ENCODE measurements around the gene HPCAL1.

The HPCAL1 gene

DNA sequence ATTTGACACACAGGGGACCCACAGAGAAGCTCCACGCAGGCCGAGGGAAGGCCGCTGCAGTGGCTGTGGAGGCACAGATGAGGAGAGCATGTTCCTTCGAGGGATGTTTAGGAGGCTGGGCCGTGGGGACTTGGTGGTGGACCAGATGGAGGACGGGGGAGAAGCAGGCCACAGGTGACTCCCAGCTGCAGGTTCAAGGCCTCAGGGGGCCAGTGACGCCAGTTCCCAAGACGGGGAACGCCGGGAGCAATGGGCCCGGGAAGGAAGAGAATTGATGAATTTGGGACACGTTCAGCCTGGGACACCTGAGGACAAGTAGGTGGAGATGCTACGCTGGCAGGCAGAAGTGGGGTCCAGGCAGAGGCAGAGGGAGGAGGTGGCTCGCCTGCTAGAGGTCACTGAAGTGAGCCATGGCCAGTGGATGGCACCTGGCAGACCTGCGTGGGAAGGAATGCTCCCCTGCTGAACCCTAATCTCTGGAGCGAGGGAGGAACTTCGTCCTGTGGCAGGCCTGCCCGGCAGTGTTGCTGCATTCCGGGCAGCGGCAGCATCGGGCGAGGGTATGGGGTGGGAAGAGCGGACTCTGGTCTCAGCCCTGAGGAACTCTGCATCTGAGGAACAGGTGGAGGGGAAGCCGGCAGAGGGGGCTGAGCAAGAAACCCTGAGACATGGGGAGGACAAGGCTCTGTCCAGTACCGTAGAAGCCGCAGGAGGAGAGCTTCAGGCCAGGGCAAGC, 25.2 kb upstream of the HPCAL1 start:
- H3K9me3 ChIP-seq (ENCODE audit: severe bottlenecking), result no peaks in the 10 kb centered on the region
- H3K4me3 ChIP-seq (ENCODE audit: severe bottlenecking), result no peak overlapping the region
- H3K27me3 ChIP-seq (ENCODE audit: insufficient read depth, poor library complexity, severe bottlenecking), result no peaks in the 10 kb centered on the region
- no peaks in the 10 kb centered on the region for H3K36me3 ChIP-seq (ENCODE audit: low read depth)
- no peak for DNase-seq (ENCODE audit: low spot score)
- ATAC-seq (ENCODE audit: low read depth), result no peak
- H3K27ac ChIP-seq (ENCODE audit: poor library complexity, severe bottlenecking), result no peak overlapping the region
- peaks cover under 1% of the 10 kb centered on the region for H3K4me1 ChIP-seq (ENCODE audit: insufficient read depth, poor library complexity, severe bottlenecking)
- TF ChIP-seq CTCF (IDR thresholded peaks at IDR 0.05; ENCODE audit: poor library complexity, severe bottlenecking), result no peak

DNA sequence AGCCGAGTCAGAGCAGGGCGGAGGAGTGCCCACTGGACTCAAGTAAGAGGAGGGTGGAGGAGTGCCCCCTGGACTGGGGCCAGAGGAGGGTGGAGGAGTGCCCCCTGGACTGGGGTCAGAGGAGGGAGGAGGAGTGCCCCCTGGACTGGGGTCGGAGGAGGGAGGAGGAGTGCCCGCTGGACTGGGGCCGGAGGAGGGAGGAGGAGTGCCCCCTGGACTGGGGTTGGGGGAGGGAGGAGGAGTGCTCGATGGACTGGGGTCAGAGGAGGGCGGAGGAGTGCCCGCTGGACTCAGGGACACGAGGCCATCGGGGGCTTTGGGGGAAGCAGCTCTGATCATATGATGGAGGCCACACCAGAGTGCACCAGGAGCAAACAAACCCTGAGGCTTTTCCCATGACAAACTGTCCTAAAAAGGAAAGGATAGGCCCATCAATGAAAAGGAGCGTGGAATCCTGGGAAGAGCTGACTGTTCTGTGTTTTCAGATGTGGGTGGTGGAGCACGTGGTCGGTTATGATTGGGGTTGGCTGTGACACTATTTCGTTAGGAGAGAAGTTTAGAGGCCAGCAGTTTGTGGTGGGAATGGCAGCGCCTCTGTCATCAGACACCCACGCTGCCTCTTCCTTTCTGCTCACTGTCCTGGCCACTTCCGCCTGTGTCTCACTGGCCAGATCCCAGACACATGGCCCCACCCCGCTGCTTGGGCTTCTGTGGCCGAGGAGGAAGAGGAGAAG, 24.5 kb upstream of the HPCAL1 start:
- peaks cover 8% of the 10 kb centered on the region for H3K4me1 ChIP-seq (ENCODE audit: insufficient read depth, poor library complexity, severe bottlenecking)
- H3K27ac ChIP-seq (ENCODE audit: poor library complexity, severe bottlenecking), result no peak overlapping the region
- DNase-seq (ENCODE audit: low spot score), result no peak
- H3K9me3 ChIP-seq (ENCODE audit: severe bottlenecking), result no peaks in the 10 kb centered on the region
- ATAC-seq (ENCODE audit: low read depth), result no peak
- no peaks in the 10 kb centered on the region for H3K36me3 ChIP-seq (ENCODE audit: low read depth)
- no peaks in the 10 kb centered on the region for H3K27me3 ChIP-seq (ENCODE audit: insufficient read depth, poor library complexity, severe bottlenecking)
- TF ChIP-seq CTCF (IDR thresholded peaks at IDR 0.05; ENCODE audit: poor library complexity, severe bottlenecking), result no peak
- no peak overlapping the region for H3K4me3 ChIP-seq (ENCODE audit: severe bottlenecking)

DNA sequence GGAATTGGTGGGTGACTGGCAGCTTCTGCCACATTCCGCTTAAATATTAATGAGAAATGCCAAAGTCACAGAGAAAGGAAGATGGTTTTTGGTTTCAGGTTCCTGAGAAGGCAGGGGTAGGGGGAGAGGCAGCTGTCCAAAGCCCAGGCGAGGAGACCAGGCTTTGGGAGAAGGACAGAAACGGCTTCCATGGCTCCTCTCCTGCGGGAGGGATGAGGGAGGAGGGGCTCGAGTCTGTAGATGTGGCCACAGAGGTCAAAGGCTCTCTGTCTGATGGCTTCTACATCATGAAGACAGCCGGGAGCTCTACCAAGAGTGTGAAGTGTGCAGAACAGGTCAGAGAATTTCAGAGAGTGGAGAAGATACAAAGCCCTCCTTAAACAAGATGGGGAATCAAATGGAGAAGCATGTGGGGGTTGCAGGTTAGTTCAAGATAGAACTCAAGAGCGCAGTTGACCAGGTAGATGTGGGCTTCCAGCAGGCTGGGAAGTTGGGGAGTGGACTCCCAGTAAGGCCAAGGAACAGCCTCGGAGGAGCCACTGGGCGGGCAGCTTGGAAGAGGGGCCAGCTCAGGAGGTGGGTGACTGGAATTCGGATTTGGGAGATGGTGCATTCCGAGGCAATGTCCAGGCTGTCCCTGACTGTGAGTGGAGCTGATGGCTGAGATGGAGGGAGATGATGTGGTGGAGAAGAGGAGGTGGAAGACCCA, 23.8 kb upstream of the HPCAL1 start:
- ATAC-seq (ENCODE audit: low read depth) (no peak), DNase-seq (ENCODE audit: low spot score) (no peak)
- no peak for TF ChIP-seq CTCF (IDR thresholded peaks at IDR 0.05; ENCODE audit: poor library complexity, severe bottlenecking)
- Histone ChIP-seq H3K27ac (ENCODE audit: poor library complexity, severe bottlenecking) (no peak overlapping the region), H3K4me1 (ENCODE audit: insufficient read depth, poor library complexity, severe bottlenecking) (peaks cover 14% of the 10 kb centered on the region), H3K4me3 (ENCODE audit: severe bottlenecking) (no peak overlapping the region), H3K27me3 (ENCODE audit: insufficient read depth, poor library complexity, severe bottlenecking) (no peaks in the 10 kb centered on the region), H3K9me3 (ENCODE audit: severe bottlenecking) (no peaks in the 10 kb centered on the region), H3K36me3 (ENCODE audit: low read depth) (no peaks in the 10 kb centered on the region)

DNA sequence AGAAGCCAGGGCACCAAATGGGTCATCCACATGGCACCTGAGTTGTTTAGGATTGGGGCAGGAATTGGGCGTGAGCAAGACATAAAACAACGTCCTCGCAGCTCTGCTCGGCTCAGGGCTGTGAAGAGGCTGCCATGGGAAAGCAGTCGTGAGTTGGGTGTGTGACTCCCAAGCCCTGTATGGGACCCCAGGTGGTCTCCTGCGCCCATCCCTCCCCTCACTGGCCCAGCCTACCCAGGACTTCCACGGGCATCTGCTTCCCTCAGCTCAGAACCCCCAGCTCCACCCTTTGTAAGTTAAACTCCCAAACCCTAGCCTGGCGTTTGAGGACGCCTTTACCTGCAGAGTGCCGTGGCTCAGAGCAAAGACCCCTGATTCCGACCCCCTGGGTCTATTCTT, 23.2 kb upstream of the HPCAL1 start:
- DNase-seq (ENCODE audit: low spot score) (no peak), ATAC-seq (ENCODE audit: low read depth) (no peak)
- H3K4me3 ChIP-seq (ENCODE audit: severe bottlenecking), result no peak overlapping the region
- peaks cover 14% of the 10 kb centered on the region for H3K4me1 ChIP-seq (ENCODE audit: insufficient read depth, poor library complexity, severe bottlenecking)
- no peaks in the 10 kb centered on the region for H3K27me3 ChIP-seq (ENCODE audit: insufficient read depth, poor library complexity, severe bottlenecking)
- H3K36me3 ChIP-seq (ENCODE audit: low read depth), result no peaks in the 10 kb centered on the region
- no peaks in the 10 kb centered on the region for H3K9me3 ChIP-seq (ENCODE audit: severe bottlenecking)
- no peak for TF ChIP-seq CTCF (IDR thresholded peaks at IDR 0.05; ENCODE audit: poor library complexity, severe bottlenecking)
- no peak overlapping the region for H3K27ac ChIP-seq (ENCODE audit: poor library complexity, severe bottlenecking)
